T-helper 22 cell (primary cell): Measurements from ENCODE around the gene CC2D2A.

ENCODE experiments used
- DNase-seq: peaks from one replicate; pipeline ENCODE4 v3.0.0-alpha.2; 2020; ENCODE audit warnings: low read depth

Gene CC2D2A

GRCh38 chr4:15649914-15650545 is 180.3 kb downstream of the CC2D2A start:
- peak; percentile 21 for DNase-seq
